ENCODE data around the gene BTBD1.

DNA sequence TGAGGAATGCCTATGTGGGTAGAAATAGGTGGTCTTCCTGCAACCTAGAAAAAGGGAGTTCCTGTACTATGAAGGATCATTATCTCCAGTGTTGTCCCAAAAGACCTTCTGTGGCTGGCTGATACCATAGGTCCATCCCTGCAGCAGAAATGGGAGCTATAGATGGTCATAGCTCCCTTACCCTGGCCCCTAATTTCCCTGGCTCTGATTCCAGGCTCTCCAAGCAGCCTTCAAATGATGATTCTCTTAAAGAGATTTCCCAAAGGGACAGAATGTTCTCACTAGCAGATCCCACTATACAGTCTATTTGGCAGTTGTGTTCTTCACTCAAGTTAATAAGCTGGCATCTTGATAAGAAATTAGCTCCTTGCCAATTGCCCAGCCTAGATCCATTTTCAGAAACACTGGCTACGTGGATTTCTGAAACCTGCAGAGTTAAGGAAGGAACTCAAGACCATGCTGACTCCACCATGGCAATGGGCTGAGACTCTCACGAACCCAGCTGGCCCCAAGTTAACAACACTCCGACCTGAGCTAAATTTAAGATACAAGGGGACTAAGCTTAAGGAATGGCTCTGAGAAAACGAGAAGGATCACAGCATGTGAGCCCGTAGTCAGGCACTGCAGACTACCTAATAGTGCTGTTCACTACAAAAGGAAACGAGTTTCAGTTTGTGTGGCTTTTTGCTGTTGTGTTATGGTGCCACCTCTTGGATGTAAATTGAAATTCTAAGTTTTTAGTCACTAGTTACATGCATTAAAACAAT is 67.0 kb downstream of the BTBD1 start:
- TF ChIP-seq GATA2 (IDR thresholded peaks at IDR 0.05; ENCODE audit: low read depth, low read length) (no peak), GATA3 (IDR thresholded peaks at IDR 0.05; ENCODE audit: low read depth, low read length) (no peak)
